ENCODE results near the gene COL4A1. TPM values are rescaled to one million over a fixed set of nuclear protein-coding genes. Genes with fewer than 3 reads are reported as not detected.
A peak's percentile ranks its signal among the peaks of the same experiment; 100 is the strongest.
"Not testable (repeated sequence)": the region's sequence is repeated elsewhere in the genome, so short reads cannot be mapped to it uniquely, and the experiment has no call there.

The COL4A1 gene
- total RNA-seq, 1 donor from 2014 or later: 65.2 TPM

DNA sequence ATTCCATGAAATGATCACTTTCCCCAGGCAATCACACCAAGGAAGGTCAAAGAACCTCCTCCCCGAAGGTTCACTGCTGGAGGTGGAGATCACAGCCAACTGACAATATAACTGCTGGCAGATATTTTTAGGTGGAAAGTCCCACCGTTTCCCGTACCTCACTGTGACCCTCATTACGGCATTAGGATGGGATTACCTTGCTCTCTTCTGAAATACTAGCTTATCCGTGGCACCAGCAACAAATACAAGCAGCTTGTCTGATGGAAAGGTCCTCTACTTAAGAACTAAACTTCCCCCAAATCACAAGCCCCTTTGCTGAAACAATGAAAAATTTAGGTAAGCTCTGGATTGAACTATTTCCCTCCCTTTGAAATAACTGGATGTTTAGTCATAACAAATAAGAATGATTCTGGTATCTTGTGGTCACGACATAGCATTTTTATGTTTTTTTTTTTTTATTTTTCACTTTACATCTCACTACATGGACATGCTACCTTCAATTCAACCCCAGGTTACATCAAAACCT lies 178.9 kb downstream of the COL4A1 start:
- no peak for DNase-seq (ENCODE audit: low spot score in 2 of 2)
- FAIRE-seq: no peak

GRCh38 chr13:110126391-110126961 lies 180.5 kb downstream of the COL4A1 start:
- FAIRE-seq (no peak), DNase-seq (ENCODE audit: low spot score in 2 of 2) (peak in 1 of 2 donors; percentile 40)

DNA sequence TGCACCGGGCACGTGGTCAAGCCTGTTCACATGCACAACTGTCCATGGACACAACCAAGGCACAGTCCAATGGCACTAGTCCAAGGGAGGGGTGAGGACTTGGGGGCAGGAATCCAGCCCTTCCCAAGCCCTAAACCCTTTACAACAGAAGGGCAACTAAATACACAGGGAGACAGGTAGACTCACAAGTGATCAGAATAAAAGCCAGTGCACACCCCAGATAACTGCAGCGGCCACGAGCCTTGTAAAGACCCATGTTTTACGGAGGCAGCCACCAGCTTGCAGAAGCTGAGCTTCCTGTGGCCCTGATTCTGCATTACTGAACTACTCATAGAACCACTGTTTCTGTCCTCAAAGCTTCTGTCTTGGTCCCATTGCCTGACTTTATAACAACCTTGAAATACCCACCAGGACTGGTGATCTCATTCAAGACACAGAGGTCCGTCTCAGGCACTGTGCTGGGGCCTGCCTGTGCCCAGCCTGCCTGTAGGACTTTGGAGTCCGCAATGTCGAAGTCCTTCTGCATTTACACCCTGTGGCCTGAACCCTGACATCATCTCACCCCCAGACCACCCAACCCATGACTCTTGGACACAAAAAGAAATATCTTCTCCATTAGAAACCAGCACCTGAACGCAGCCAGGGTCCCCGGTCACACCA lies 181.2 kb downstream of the COL4A1 start:
- DNase-seq (ENCODE audit: low spot score in 2 of 2) (no peak), FAIRE-seq (no peak)

- no peak for FAIRE-seq
- DNase-seq (ENCODE audit: low spot score in 2 of 2): no peak
Measured at GRCh38 chr13:110125157-110125556, 181.8 kb downstream of the COL4A1 start.

DNA sequence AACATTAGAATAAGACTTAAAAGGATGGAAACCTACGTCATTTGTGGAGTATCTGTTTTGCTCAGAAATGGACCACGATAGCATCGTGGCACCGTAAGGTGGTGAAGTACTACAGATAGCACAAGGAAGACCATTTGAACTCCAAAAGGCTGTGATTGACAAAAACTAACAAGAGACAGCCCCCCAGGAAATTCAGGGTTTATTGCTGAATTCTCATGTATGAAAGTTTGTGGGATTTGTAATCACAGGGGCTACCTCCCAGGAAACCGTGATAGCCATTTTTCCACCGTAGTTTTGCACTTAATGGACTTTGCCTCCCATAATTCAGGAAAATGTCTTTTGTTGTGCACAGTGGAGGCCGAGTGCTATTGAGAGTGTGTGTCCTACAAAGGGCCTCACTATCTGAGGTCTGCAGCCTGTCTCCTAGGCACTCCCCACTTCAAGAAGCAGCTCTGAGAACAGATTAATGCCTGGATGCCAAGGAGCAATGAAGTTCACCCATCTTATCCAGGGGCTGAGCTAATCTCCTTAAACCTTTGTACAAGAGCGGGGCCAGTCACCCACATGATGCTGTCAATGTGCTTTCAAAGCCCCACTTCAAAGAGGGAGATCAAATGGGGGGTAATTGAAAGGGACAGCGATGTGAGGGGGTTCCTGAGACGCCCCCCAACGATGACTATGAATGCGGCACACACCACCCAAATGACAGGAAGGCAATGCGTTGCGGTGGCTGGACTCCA lies 182.6 kb downstream of the COL4A1 start:
- DNase-seq (ENCODE audit: low spot score in 2 of 2): no peak
- no peak for FAIRE-seq

DNA sequence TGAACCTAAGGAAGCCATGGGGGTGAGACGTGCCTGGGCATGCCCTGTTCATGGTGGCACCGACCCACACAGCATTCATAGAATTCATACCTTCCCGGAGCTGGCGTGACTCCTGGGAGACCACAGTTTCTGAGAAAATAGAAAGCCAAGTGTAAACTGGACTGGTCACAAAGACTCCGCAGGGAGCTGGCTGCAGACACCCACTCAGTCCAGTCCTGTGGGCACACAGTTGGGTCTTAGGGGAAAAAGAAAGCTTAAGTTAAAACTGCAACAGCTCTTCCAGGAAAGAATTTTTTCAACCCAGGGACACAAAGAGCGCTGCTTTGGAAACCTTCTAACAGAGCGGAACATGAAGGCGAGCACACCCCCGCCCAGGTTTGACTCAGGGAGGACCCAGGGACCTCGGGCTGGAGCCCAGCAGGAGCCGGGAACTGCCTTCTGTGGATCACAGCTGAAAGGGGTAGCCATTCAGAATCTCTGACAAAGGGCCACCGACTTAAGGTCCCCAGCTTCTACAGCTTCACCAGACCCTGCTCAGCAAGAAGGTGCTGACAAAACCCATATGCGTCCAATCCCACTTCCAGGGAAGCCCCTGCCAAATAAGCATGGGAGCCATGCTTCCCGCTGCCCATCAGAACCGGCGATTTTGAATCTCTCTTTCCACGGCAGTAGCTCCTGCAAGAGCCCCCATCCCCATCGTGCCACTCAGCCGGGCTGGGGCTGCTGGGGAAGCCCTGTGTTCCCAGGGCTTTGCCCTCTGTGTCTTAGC lies 183.7 kb downstream of the COL4A1 start:
- FAIRE-seq (no peak), DNase-seq (ENCODE audit: low spot score in 2 of 2) (no peak)

GRCh38 chr13:110121422-110122083 lies 185.4 kb downstream of the COL4A1 start:
- no peak for FAIRE-seq
- DNase-seq (ENCODE audit: low spot score in 2 of 2): no peak

GRCh38 chr13:110119935-110120905 lies 186.7 kb downstream of the COL4A1 start:
- FAIRE-seq (no peak), DNase-seq (ENCODE audit: low spot score in 2 of 2) (no peak)

DNA sequence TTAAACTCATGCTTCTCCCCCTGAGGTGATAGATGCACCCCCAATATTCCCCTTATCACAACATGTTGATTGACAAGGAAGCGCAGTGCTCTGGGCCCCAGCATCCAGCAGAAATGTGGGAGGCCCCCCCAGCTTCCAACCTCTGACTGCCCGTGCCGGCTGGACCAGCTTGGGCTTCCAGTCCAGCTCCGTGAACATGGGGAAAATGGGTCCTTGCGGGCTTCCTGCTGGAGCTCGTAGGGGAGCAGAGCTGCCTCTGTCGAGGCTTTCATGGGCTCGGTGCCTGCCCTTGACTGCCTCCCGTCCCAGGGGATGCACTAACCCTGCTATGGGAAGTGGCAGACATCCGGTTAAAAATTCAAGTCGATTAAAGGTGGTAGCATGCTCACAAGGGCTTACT lies 188.9 kb downstream of the COL4A1 start:
- DNase-seq (ENCODE audit: low spot score in 2 of 2) (no peak), FAIRE-seq (no peak)

DNA sequence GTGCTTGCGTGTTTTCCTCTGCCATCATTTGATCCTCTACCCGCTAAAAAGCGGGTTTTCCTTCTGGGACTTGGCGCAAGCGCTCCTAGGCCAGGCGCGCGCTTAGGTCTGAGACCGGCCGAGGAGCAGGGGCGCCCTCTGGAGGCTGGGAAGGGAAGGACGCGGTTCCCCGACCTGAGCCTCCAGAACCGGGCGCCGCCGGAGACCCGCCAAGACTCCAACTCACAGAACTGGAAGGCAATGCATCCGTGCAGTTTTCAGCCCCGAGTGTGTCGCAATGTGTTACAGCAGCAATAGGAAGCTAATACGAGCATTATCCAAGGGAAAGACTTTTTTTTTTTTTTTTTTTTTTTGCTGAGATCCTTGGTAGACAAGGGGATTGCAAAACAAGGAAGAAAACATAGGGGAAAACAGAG lies 190.9 kb downstream of the COL4A1 start:
- no peak for FAIRE-seq
- peak in 1 of 2 donors; percentile 30 for DNase-seq (ENCODE audit: low spot score in 2 of 2)

DNA sequence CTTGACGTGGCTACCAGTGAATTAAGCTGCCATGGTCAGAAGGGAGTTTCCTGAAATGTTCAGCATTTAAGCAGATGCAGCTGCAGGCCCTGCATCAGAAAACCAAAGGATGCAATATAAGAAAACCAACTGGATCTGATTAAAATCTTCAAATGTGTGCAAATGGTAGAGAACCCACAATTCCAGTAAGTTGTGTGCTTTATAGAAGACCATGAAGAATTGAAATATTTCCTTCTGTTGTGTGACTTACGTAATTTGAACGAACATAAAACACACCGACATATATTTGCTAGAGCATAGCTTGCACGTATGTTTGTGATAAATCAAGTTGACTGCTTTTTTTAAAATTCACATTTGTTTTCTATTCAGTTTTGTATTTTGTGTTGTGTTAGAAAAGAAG lies 191.4 kb downstream of the COL4A1 start:
- FAIRE-seq: no peak
- DNase-seq (ENCODE audit: low spot score in 2 of 2): no peak

GRCh38 chr13:110114316-110114715 lies 192.6 kb downstream of the COL4A1 start:
- FAIRE-seq (no peak), DNase-seq (ENCODE audit: low spot score in 2 of 2) (no peak)

GRCh38 chr13:110113284-110113764 lies 193.6 kb downstream of the COL4A1 start:
- FAIRE-seq: no peak

GRCh38 chr13:110112379-110112778 lies 194.6 kb downstream of the COL4A1 start:
- DNase-seq (ENCODE audit: low spot score in 2 of 2): not testable (repeated sequence)

More at GRCh38 chr13:110113284-110113764, 193.6 kb downstream of the COL4A1 start:
- DNase-seq (ENCODE audit: low spot score in 2 of 2): no peak

DNA sequence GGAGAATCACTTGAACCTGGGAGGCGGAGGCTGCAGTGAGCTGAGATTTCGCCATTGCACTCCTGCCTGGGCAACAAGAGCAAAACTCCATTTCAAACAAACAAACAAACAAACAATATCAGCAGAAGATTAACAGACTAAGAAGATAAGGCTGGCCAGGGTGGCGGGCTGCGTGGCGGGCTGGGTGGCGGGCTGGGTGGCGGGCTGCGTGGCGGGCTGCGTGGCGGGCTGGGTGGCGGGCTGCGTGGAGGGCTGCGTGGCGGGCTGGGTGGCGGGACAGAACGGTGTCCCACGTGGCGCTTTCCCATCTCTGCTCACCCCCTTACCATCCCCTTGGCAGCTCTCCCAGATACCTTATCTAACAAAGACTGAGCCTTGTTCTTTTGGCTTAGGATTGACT lies 196.2 kb downstream of the COL4A1 start:
- DNase-seq (ENCODE audit: low spot score in 2 of 2) (no peak), FAIRE-seq (no peak)

More at GRCh38 chr13:110112379-110112778, 194.6 kb downstream of the COL4A1 start:
- FAIRE-seq: not testable (repeated sequence)

- FAIRE-seq (no peak), DNase-seq (ENCODE audit: low spot score in 2 of 2) (peak; percentile 51 to 58)
Measured at GRCh38 chr13:110109910-110110309, 197.0 kb downstream of the COL4A1 start.

DNA sequence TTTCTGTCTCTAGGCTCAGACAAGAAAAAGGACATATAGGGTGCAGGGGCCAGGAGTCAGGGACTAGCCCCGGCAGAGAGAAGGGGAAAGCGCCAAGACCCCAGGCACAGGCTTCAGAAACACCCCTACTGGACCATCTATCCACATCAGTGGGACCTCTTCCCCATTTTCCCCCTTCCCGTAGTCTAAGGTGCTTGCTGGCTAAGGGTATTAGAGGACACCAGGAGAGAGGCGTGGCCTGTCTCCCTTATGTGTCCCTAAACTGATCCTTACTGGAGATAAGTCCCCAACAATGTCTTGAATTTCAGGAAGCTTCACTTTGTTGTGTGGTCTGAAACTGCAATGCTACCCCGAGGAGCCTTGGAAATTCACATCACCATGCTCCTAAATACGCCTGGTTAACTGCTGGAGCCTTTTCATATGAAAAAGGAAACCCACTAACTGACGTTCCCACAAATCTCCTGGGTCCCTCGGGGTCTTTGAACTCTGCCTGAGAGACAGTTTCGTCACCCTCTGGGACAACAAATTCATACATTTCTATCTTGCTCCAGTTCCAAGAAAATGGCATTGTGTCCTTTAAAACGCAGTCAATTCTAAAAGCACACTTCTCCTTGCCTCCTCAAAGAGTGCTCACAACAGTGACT lies 197.7 kb downstream of the COL4A1 start:
- DNase-seq (ENCODE audit: low spot score in 2 of 2): no peak
- no peak for FAIRE-seq
